HepG2 (cell line): Measurements from ENCODE around the gene SIRT5. TPM values are rescaled to one million over a fixed set of nuclear protein-coding genes. Genes with fewer than 3 reads are reported as not detected.
A peak's percentile ranks its signal among the peaks of the same experiment; 100 is the strongest.

Experiments used
- FOXO1 ChIP-seq: sonication (generic); formaldehyde crosslinking; IDR thresholded peaks from 2 replicates; pipeline ENCODE4 v1.4.0; 2020; ENCODE audit warnings: missing genetic modification reagents
- MED8 ChIP-seq: sonication (generic); formaldehyde crosslinking; IDR thresholded peaks from 2 replicates; pipeline ENCODE4 v1.8.1; 2023; ENCODE audit warnings: mild to moderate bottlenecking, missing genetic modification reagents; ENCODE audit not compliant: insufficient replicate concordance
- NR2F1 ChIP-seq, 2 experiments: fragments of 450-650 bp in 1 of 2; formaldehyde crosslinking in 1 of 2; IDR thresholded peaks; 2 replicates each; pipeline versions ENCODE4 v1.5.0 to v1.6.1; 2016 to 2020; ENCODE audit warnings: mild to moderate bottlenecking in 1 of 2, missing compliant biosample characterization in 1 of 2, missing genetic modification reagents in 1 of 2, moderate library complexity in 1 of 2
- PRPF4 ChIP-seq: fragments of 200-400 bp; formaldehyde crosslinking; IDR thresholded peaks from 2 replicates; pipeline ENCODE4 v1.6.1; 2016; ENCODE audit warnings: low read length, low read depth; ENCODE audit not compliant: poor library complexity, severe bottlenecking
- SAP130 ChIP-seq: IDR thresholded peaks from 2 replicates; pipeline ENCODE4 v1.6.1; 2016; ENCODE audit warnings: low read depth
- ZNF235 ChIP-seq: sonication (generic); formaldehyde crosslinking; IDR thresholded peaks from 2 replicates; pipeline ENCODE4 v1.8.1; 2023; ENCODE audit warnings: mild to moderate bottlenecking, missing genetic modification reagents, borderline replicate concordance
- ZNF644 ChIP-seq: IDR thresholded peaks from 2 replicates; pipeline ENCODE4 v1.6.1; 2016; ENCODE audit warnings: low read depth
- polyA plus RNA-seq, 8 experiments: library from polyadenylated mRNA; depleted of rRNA in 3 of 8; stranded (reverse) in 7 of 8; unstranded in 1 of 8; fragments of >200 nt; fragmentation: Illumina TruSeq in 4 of 8; extraction: Trizol in 4 of 8; gene quantifications; 2 replicates each; pipeline versions ENCODE4 v1.2.1 to v1.2.3, GENCODE V29; 2011 to 2016; ENCODE audit warnings: low read depth in 4 of 8, missing spikeins in 1 of 8, mixed read lengths in 1 of 8; ENCODE audit not compliant: insufficient read depth in 1 of 8
- total RNA-seq, 5 experiments: library from RNA; depleted of rRNA; stranded (reverse); fragments of >200 nt; fragmentation: Illumina TruSeq; extraction: Trizol; gene quantifications; 2 replicates each; pipeline ENCODE4 v1.2.3, GENCODE V29; 2016; ENCODE audit warnings: low read depth in 1 of 5
- TF ChIP-seq, protein P1 (sequence below): sonication (generic); formaldehyde crosslinking; IDR thresholded peaks from 2 replicates; pipeline ENCODE4 v1.4.0; 2020; ENCODE audit warnings: missing genetic modification reagents, mild to moderate bottlenecking, borderline replicate concordance
- TF ChIP-seq, protein P2 (sequence below), 2 experiments: IDR thresholded peaks; 2 replicates each; pipeline ENCODE4 v1.6.1; 2011 to 2012; ENCODE audit warnings: low read length in 2 of 2, borderline replicate concordance in 1 of 2, low read depth in 1 of 2, mild to moderate bottlenecking in 1 of 2, moderate library complexity in 1 of 2
- TF ChIP-seq, protein P3 (sequence below), 2 experiments: fragments of 450-650 bp in 1 of 2; sonication (generic) in 1 of 2; formaldehyde crosslinking; IDR thresholded peaks; 2 replicates each; pipeline versions ENCODE4 v1.5.0 to v1.8.0; 2020 to 2022; ENCODE audit warnings: mild to moderate bottlenecking in 1 of 2, missing genetic modification reagents in 1 of 2
- TF ChIP-seq, protein P4 (sequence below): sonication (generic); formaldehyde crosslinking; IDR thresholded peaks from 2 replicates; pipeline ENCODE4 v1.5.0; 2020; ENCODE audit warnings: mild to moderate bottlenecking, missing genetic modification reagents, borderline replicate concordance
- TF ChIP-seq, protein P5 (sequence below): sonication (generic); formaldehyde crosslinking; IDR thresholded peaks from 2 replicates; pipeline ENCODE4 v1.4.0; 2020; ENCODE audit warnings: missing genetic modification reagents

The SIRT5 gene
- total and polyA plus RNA-seq, 2 of the 13 experiments (the other 11 are each of a cell fraction or from before 2014, with no cell fraction given): 14.1 to 16.6 TPM

DNA sequence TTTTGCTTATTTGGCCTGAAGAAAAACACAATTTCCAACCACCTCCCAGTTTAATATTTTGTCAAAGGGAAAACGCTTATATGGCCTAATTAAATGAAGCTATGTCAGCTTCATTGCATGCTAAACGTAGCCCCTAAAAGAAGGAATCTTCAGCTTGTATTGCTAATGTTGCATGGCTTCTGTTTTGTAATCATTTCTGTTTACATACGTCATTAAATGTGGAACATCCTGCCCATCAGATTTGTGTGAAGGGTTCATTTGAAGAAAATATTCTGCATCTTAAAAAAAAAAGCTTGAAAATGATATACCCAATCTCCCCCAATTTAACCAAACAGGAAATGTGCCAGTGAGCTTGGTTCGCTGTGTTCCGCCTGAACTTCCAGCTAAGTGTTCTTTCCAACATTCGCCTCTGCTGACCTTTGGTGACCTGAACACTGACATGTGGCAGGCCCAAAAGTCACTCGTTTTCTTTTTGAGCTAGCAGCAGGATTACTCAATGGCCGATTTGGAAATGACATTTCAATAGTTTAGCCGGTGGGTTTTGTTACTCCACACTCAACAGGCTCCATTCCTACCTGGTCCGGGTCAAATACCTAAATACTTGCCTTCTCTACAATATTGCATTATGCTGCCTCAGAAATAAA is 12.7 kb upstream of the SIRT5 start (continued):
- TF ChIP-seq, protein P1, sequence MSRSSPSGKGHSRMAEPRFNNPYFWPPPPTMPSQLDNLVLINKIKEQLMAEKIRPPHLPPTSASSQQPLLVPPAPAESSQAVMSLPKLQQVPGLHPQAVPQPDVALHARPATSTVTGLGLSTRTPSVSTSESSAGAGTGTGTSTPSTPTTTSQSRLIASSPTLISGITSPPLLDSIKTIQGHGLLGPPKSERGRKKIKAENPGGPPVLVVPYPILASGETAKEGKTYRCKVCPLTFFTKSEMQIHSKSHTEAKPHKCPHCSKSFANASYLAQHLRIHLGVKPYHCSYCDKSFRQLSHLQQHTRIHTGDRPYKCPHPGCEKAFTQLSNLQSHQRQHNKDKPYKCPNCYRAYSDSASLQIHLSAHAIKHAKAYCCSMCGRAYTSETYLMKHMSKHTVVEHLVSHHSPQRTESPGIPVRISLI (CRISPR knock-in tag): peak; percentile 13; the same call in 1 of the 2 replicates
- TF ChIP-seq MED8 (CRISPR knock-in tag) (no peak), ZNF235 (no peak), FOXO1 (0 out of 2 replicates have a peak, but pooled peaks have one; percentile 17), NR2F1 (CRISPR knock-in tag; IDR thresholded peaks at IDR 0.05) (peak; percentile 88 to 96), PRPF4 (no peak), SAP130 (CRISPR knock-in tag) (peak; percentile 73), ZNF644 (CRISPR knock-in tag) (peak; percentile 69)
- TF ChIP-seq, protein P2, sequence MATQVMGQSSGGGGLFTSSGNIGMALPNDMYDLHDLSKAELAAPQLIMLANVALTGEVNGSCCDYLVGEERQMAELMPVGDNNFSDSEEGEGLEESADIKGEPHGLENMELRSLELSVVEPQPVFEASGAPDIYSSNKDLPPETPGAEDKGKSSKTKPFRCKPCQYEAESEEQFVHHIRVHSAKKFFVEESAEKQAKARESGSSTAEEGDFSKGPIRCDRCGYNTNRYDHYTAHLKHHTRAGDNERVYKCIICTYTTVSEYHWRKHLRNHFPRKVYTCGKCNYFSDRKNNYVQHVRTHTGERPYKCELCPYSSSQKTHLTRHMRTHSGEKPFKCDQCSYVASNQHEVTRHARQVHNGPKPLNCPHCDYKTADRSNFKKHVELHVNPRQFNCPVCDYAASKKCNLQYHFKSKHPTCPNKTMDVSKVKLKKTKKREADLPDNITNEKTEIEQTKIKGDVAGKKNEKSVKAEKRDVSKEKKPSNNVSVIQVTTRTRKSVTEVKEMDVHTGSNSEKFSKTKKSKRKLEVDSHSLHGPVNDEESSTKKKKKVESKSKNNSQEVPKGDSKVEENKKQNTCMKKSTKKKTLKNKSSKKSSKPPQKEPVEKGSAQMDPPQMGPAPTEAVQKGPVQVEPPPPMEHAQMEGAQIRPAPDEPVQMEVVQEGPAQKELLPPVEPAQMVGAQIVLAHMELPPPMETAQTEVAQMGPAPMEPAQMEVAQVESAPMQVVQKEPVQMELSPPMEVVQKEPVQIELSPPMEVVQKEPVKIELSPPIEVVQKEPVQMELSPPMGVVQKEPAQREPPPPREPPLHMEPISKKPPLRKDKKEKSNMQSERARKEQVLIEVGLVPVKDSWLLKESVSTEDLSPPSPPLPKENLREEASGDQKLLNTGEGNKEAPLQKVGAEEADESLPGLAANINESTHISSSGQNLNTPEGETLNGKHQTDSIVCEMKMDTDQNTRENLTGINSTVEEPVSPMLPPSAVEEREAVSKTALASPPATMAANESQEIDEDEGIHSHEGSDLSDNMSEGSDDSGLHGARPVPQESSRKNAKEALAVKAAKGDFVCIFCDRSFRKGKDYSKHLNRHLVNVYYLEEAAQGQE (IDR thresholded peaks at IDR 0.05; ENCODE audit: borderline replicate concordance in 1 of 2, low read depth in 1 of 2, low read length in 2 of 2): no peak
- TF ChIP-seq, protein P3, sequence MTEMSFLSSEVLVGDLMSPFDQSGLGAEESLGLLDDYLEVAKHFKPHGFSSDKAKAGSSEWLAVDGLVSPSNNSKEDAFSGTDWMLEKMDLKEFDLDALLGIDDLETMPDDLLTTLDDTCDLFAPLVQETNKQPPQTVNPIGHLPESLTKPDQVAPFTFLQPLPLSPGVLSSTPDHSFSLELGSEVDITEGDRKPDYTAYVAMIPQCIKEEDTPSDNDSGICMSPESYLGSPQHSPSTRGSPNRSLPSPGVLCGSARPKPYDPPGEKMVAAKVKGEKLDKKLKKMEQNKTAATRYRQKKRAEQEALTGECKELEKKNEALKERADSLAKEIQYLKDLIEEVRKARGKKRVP (CRISPR knock-in tag; IDR thresholded peaks at IDR 0.05): no peak
- TF ChIP-seq, protein P4, sequence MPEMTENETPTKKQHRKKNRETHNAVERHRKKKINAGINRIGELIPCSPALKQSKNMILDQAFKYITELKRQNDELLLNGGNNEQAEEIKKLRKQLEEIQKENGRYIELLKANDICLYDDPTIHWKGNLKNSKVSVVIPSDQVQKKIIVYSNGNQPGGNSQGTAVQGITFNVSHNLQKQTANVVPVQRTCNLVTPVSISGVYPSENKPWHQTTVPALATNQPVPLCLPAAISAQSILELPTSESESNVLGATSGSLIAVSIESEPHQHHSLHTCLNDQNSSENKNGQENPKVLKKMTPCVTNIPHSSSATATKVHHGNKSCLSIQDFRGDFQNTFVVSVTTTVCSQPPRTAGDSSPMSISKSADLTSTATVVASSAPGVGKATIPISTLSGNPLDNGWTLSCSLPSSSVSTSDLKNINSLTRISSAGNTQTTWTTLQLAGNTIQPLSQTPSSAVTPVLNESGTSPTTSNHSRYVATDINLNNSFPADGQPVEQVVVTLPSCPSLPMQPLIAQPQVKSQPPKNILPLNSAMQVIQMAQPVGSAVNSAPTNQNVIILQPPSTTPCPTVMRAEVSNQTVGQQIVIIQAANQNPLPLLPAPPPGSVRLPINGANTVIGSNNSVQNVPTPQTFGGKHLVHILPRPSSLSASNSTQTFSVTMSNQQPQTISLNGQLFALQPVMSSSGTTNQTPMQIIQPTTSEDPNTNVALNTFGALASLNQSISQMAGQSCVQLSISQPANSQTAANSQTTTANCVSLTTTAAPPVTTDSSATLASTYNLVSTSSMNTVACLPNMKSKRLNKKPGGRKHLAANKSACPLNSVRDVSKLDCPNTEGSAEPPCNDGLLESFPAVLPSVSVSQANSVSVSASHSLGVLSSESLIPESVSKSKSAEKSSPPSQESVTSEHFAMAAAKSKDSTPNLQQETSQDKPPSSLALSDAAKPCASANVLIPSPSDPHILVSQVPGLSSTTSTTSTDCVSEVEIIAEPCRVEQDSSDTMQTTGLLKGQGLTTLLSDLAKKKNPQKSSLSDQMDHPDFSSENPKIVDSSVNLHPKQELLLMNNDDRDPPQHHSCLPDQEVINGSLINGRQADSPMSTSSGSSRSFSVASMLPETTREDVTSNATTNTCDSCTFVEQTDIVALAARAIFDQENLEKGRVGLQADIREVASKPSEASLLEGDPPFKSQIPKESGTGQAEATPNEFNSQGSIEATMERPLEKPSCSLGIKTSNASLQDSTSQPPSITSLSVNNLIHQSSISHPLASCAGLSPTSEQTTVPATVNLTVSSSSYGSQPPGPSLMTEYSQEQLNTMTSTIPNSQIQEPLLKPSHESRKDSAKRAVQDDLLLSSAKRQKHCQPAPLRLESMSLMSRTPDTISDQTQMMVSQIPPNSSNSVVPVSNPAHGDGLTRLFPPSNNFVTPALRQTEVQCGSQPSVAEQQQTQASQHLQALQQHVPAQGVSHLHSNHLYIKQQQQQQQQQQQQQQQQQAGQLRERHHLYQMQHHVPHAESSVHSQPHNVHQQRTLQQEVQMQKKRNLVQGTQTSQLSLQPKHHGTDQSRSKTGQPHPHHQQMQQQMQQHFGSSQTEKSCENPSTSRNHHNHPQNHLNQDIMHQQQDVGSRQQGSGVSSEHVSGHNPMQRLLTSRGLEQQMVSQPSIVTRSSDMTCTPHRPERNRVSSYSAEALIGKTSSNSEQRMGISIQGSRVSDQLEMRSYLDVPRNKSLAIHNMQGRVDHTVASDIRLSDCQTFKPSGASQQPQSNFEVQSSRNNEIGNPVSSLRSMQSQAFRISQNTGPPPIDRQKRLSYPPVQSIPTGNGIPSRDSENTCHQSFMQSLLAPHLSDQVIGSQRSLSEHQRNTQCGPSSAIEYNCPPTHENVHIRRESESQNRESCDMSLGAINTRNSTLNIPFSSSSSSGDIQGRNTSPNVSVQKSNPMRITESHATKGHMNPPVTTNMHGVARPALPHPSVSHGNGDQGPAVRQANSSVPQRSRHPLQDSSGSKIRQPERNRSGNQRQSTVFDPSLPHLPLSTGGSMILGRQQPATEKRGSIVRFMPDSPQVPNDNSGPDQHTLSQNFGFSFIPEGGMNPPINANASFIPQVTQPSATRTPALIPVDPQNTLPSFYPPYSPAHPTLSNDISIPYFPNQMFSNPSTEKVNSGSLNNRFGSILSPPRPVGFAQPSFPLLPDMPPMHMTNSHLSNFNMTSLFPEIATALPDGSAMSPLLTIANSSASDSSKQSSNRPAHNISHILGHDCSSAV: no peak
- TF ChIP-seq, protein P5, sequence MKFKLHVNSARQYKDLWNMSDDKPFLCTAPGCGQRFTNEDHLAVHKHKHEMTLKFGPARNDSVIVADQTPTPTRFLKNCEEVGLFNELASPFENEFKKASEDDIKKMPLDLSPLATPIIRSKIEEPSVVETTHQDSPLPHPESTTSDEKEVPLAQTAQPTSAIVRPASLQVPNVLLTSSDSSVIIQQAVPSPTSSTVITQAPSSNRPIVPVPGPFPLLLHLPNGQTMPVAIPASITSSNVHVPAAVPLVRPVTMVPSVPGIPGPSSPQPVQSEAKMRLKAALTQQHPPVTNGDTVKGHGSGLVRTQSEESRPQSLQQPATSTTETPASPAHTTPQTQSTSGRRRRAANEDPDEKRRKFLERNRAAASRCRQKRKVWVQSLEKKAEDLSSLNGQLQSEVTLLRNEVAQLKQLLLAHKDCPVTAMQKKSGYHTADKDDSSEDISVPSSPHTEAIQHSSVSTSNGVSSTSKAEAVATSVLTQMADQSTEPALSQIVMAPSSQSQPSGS (CRISPR knock-in tag): peak; percentile 47; the same call in 1 of the 2 replicates
